HepG2 (cell line): Measurements from ENCODE around the gene ANKRD29. TPM values are rescaled to one million over a fixed set of nuclear protein-coding genes. Genes with fewer than 3 reads are reported as not detected.

Source experiments
- ATF4 ChIP-seq, 2 experiments: fragments of 450-650 bp in 1 of 2; sonication (generic) in 1 of 2; formaldehyde crosslinking; IDR thresholded peaks; 2 replicates each; pipeline versions ENCODE4 v1.5.0 to v1.8.0; 2020 to 2022; ENCODE audit warnings: mild to moderate bottlenecking in 1 of 2, missing genetic modification reagents in 1 of 2
- CBFB ChIP-seq: sonication (generic); formaldehyde crosslinking; IDR thresholded peaks from 2 replicates; pipeline ENCODE4 v1.4.0; 2020; ENCODE audit warnings: missing genetic modification reagents
- CENPX ChIP-seq: sonication (generic); formaldehyde crosslinking; IDR thresholded peaks from 2 replicates; pipeline ENCODE4 v1.9.0; 2021; ENCODE audit warnings: mild to moderate bottlenecking, missing genetic modification reagents, moderate library complexity
- DRAP1 ChIP-seq: IDR thresholded peaks from 2 replicates; pipeline ENCODE4 v1.6.1; 2016; ENCODE audit warnings: missing genetic modification reagents, missing compliant biosample characterization
- ELF1 ChIP-seq: sonication (generic); formaldehyde crosslinking; IDR thresholded peaks from 2 replicates; pipeline ENCODE4 v1.4.0; 2020; ENCODE audit warnings: missing genetic modification reagents
- KAT2B ChIP-seq: fragments of 150-350 bp; IDR thresholded peaks from 2 replicates; pipeline ENCODE4 v1.6.1; 2014; ENCODE audit warnings: low read depth, low read length, borderline replicate concordance
- KMT2B ChIP-seq: IDR thresholded peaks from 2 replicates; pipeline ENCODE4 v1.6.1; 2016; ENCODE audit warnings: missing genetic modification reagents, missing compliant biosample characterization
- MTERF4 ChIP-seq: sonication (generic); formaldehyde crosslinking; IDR thresholded peaks from 2 replicates; pipeline ENCODE4 v1.8.0; 2023; ENCODE audit warnings: mild to moderate bottlenecking, missing genetic modification reagents
- NCOA2 ChIP-seq: sonication (generic); formaldehyde crosslinking; IDR thresholded peaks from 2 replicates; pipeline ENCODE4 v1.8.0; 2022; ENCODE audit warnings: inconsistent platforms
- PATZ1 ChIP-seq: sonication (generic); formaldehyde crosslinking; IDR thresholded peaks from 2 replicates; pipeline ENCODE4 v1.4.0; 2020; ENCODE audit warnings: missing genetic modification reagents
- RBM39 ChIP-seq: fragments of 200-400 bp; formaldehyde crosslinking; IDR thresholded peaks from one replicate; pipeline ENCODE4 v1.6.1; 2018; ENCODE audit warnings: antibody characterized with exemption, mild to moderate bottlenecking, low read depth, low read length; ENCODE audit not compliant: poor library complexity, severe bottlenecking
- SALL1 ChIP-seq: sonication (generic); formaldehyde crosslinking; IDR thresholded peaks from 2 replicates; pipeline ENCODE4 v1.8.0; 2022; ENCODE audit warnings: mild to moderate bottlenecking, missing genetic modification reagents
- TBL1XR1 ChIP-seq: fragments of 150-350 bp; IDR thresholded peaks from 2 replicates; pipeline ENCODE4 v1.6.1; 2014; ENCODE audit warnings: borderline replicate concordance, low read length; ENCODE audit not compliant: partially characterized antibody
- ZC3H4 ChIP-seq: sonication (generic); formaldehyde crosslinking; IDR thresholded peaks from 2 replicates; pipeline ENCODE4 v1.4.0; 2020; ENCODE audit warnings: missing genetic modification reagents, borderline replicate concordance
- ZFP36 ChIP-seq: fragments of 150-350 bp; IDR thresholded peaks from 2 replicates; pipeline ENCODE4 v1.6.1; 2018; ENCODE audit warnings: borderline replicate concordance, low read length, low read depth; ENCODE audit not compliant: partially characterized antibody
- ZFP37 ChIP-seq: sonication (generic); formaldehyde crosslinking; IDR thresholded peaks from 2 replicates; pipeline ENCODE4 v1.4.0; 2020; ENCODE audit warnings: missing genetic modification reagents, borderline replicate concordance
- ZFYVE20 ChIP-seq: sonication (generic); formaldehyde crosslinking; IDR thresholded peaks from 2 replicates; pipeline ENCODE4 v1.8.0; 2023; ENCODE audit warnings: low read depth, mild to moderate bottlenecking, moderate library complexity, missing genetic modification reagents, borderline replicate concordance
- ZMYM2 ChIP-seq: sonication (generic); formaldehyde crosslinking; IDR thresholded peaks from 2 replicates; pipeline ENCODE4 v1.8.0; 2022; ENCODE audit warnings: mild to moderate bottlenecking, missing genetic modification reagents
- ZNF124 ChIP-seq: sonication (generic); formaldehyde crosslinking; IDR thresholded peaks from 2 replicates; pipeline ENCODE4 v1.4.0; 2020; ENCODE audit warnings: missing genetic modification reagents
- ZNF17 ChIP-seq: sonication (generic); formaldehyde crosslinking; IDR thresholded peaks from 2 replicates; pipeline ENCODE4 v1.5.0; 2020; ENCODE audit warnings: mild to moderate bottlenecking, missing genetic modification reagents
- ZNF18 ChIP-seq: sonication (generic); formaldehyde crosslinking; IDR thresholded peaks from 2 replicates; pipeline ENCODE4 v1.8.0; 2022; ENCODE audit warnings: mild to moderate bottlenecking, missing genetic modification reagents; ENCODE audit not compliant: insufficient replicate concordance
- ZNF670 ChIP-seq: sonication (generic); formaldehyde crosslinking; IDR thresholded peaks from 2 replicates; pipeline ENCODE4 v1.8.0; 2022; ENCODE audit warnings: mild to moderate bottlenecking, missing genetic modification reagents, borderline replicate concordance
- ZNF761 ChIP-seq: sonication (generic); formaldehyde crosslinking; conservative IDR thresholded peaks from 2 replicates; pipeline ENCODE4 v1.4.0; 2020; ENCODE audit warnings: mild to moderate bottlenecking, missing genetic modification reagents
- ZNF777 ChIP-seq: sonication (generic); formaldehyde crosslinking; IDR thresholded peaks from 2 replicates; pipeline ENCODE4 v1.4.0; 2020; ENCODE audit warnings: missing genetic modification reagents
- ZNF780A ChIP-seq: sonication (generic); formaldehyde crosslinking; IDR thresholded peaks from 2 replicates; pipeline ENCODE4 v1.8.0; 2022; ENCODE audit warnings: mild to moderate bottlenecking, missing genetic modification reagents, moderate library complexity
- polyA plus RNA-seq, 8 experiments: library from polyadenylated mRNA; depleted of rRNA in 3 of 8; stranded (reverse) in 7 of 8; unstranded in 1 of 8; fragments of >200 nt; fragmentation: Illumina TruSeq in 4 of 8; extraction: Trizol in 4 of 8; gene quantifications; 2 replicates each; pipeline versions ENCODE4 v1.2.1 to v1.2.3, GENCODE V29; 2011 to 2016; ENCODE audit warnings: low read depth in 4 of 8, missing spikeins in 1 of 8, mixed read lengths in 1 of 8; ENCODE audit not compliant: insufficient read depth in 1 of 8
- total RNA-seq, 5 experiments: library from RNA; depleted of rRNA; stranded (reverse); fragments of >200 nt; fragmentation: Illumina TruSeq; extraction: Trizol; gene quantifications; 2 replicates each; pipeline ENCODE4 v1.2.3, GENCODE V29; 2016; ENCODE audit warnings: low read depth in 1 of 5

The ANKRD29 gene
- total and polyA plus RNA-seq, 2 of the 13 experiments (the other 11 are each of a cell fraction or from before 2014, with no cell fraction given): not detected

GRCh38 chr18:23583071-23583865, 79.4 kb downstream of the ANKRD29 start (continued):
- 0 out of 2 replicates have a peak, but pooled peaks have one; percentile 25 for TF ChIP-seq KMT2B (CRISPR knock-in tag)
- TF ChIP-seq ZFP37 (CRISPR knock-in tag): no peak
- TF ChIP-seq CBFB (CRISPR knock-in tag): no peak
- TF ChIP-seq ZNF780A: no peak
- no peak for TF ChIP-seq ZFP36
- TF ChIP-seq ZNF18 (CRISPR knock-in tag): no peak
- TF ChIP-seq NCOA2 (CRISPR knock-in tag): peak; percentile 51; the same call in 1 of the 2 replicates
- TF ChIP-seq RBM39: no peak
- no peak for TF ChIP-seq ELF1 (CRISPR knock-in tag)
- TF ChIP-seq ZMYM2 (CRISPR knock-in tag): no peak; the same call in 1 of the 2 replicates
- TF ChIP-seq ZNF670 (CRISPR knock-in tag): no peak
- TF ChIP-seq KAT2B: no peak
- TF ChIP-seq MTERF4: no peak
- no peak for TF ChIP-seq ZNF17 (CRISPR knock-in tag)
- TF ChIP-seq CENPX (CRISPR knock-in tag): no peak
- no peak for TF ChIP-seq TBL1XR1
- TF ChIP-seq ZNF761 (CRISPR knock-in tag): no peak
- no peak for TF ChIP-seq PATZ1
- peak; percentile 48 for TF ChIP-seq SALL1 (CRISPR knock-in tag)
- no peak for TF ChIP-seq DRAP1 (CRISPR knock-in tag)
- no peak for TF ChIP-seq ZNF124 (CRISPR knock-in tag)
- TF ChIP-seq ZFYVE20: no peak
- no peak for TF ChIP-seq ZNF777 (CRISPR knock-in tag)
- no peak for TF ChIP-seq ZC3H4 (CRISPR knock-in tag)
- TF ChIP-seq ATF4 (CRISPR knock-in tag; IDR thresholded peaks at IDR 0.05): no peak
